Stimulated activated CD4-positive, alpha-beta T cell treated with anti-CD3 and anti-CD28 coated beads, Interleukin-1b, Interleukin-23, amount 100 ng/mL, for 48 hours (primary cell): ENCODE results near the gene RNF175.
A peak's percentile ranks its signal among the peaks of the same experiment; 100 is the strongest.

Source experiments
- DNase-seq: peaks from one replicate; pipeline ENCODE4 v3.0.0-alpha.2; 2020

RNF175 gene

DNA sequence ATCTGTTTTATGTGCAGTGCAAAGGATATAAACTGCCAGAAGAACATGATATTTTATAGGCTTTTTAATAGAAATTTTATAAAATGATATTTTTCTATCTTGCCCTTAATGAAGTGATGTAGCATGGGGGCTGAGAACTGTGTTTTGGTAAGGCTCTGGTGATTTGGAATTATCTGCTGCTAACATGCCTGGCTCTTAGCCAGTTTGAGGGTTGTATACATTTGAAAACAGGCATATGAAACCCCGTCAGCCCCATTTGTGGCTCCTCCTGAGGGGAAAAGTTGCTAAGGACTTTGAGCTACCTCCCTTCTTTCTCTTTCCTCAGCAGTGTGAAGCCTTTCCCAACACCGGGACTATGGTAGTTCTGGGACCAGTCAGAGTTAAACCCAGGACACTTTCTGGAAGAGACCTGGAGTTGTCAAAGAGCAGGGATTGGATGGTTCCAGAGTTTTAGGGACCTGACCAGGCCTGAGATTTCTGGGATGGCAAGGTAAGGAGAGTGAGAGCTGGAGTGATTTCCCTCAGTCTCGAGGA, 24.4 kb upstream of the RNF175 start:
- DNase-seq = no peak

- DNase-seq = no peak
These were observed 22.8 kb upstream of the RNF175 start for GRCh38 chr4:153782581-153782980.

DNA sequence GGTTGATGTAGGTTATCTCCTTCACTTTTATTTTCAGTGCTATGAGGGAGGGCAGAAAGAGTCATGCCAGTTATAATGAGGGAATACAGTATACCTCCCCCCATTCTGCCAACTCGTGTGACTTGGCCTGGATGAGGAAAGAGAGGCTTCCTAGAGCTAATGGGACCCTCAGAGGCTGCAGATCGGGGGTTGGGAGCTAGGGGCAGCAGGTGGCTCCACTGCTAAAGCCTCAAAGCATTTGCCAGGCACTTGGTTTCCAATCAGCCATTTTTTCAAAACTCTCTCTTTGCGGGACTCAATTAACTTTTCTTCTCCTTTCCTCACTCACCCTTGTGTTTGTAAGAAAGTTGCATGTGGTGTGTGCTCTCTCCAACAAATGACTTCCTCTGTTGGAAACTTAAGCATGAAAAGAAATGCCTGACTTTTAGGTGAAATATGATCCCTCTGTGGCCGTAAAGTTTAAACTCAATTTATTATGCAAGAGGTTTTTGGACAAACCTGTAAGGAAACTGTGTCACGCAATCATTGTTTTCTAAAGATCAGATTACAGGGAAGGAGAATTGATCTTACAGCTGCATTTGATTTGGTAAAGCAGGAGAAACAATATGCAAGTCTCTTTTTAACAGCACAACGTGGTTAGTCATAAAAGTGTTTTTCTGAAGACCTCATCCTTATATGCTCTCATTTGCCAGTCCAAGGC, 22.0 kb upstream of the RNF175 start:
- DNase-seq = no peak

GRCh38 chr4:153781280-153781679, 21.5 kb upstream of the RNF175 start:
- no peak for DNase-seq

DNA sequence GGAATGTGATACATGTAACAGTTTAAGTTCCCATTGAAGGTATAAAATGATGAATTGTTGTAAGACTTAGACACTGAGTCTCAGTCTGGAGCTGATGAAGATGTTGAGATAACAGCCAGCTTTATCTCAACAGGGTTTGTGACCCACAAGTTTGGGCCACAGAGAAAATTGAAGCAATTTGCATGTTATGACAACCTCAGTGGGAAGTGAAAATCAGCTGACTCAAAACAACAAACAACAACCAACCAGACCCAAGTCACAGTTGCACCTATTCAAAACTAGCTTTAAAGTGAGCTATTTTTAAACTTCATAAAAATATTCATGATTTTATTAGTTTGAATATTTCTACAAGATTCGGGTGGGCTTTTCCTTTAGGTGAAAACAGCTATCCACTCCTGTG, 21.1 kb upstream of the RNF175 start:
- no peak for DNase-seq

DNA sequence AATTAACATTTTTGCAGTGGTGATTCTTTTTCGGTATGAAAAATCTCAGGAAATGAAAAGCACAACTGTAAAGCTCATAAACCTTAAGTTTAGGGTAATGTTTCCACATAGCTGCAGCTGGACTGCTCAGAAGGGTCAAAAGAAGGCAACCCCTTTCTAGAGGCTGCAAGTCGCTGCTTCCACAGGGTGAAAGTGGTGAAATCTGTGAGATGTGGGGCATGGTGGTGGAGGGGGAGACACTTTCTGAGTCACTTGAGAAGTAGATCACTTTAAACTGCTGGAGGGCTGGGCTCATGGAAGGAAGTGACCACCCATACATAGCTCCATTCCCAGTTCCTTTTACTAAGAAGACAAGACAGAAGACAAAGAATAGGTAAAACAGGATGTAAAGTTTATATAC, 20.4 kb upstream of the RNF175 start:
- DNase-seq = no peak

GRCh38 chr4:153778383-153778782, 18.6 kb upstream of the RNF175 start:
- no peak for DNase-seq

- no peak for DNase-seq
These were observed 17.6 kb upstream of the RNF175 start for GRCh38 chr4:153777421-153777820.

- DNase-seq = no peak
These were observed 16.8 kb upstream of the RNF175 start for GRCh38 chr4:153776601-153777000.

DNA sequence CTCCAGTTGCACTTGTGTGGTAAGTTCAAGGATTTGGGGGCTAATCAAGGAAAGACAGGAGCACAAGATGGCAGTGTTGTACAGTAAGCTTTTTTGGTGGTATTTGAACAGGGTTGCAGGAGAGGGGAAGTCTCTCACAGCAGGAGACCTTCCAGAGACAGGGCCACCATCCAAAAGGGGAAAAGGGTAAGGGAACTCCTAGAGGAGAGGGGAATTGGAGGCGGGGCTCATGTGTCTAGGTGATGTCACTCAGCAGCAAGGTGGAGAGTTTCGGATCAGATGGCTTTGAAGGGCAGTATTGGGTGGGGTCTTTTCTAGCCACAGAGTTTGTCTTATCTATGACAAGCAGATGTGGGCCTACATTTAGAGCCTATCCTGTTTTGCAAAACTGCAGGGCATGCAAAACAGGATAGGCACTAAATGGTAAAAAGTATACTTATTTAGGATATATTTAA, 13.4 kb upstream of the RNF175 start:
- no peak for DNase-seq

DNA sequence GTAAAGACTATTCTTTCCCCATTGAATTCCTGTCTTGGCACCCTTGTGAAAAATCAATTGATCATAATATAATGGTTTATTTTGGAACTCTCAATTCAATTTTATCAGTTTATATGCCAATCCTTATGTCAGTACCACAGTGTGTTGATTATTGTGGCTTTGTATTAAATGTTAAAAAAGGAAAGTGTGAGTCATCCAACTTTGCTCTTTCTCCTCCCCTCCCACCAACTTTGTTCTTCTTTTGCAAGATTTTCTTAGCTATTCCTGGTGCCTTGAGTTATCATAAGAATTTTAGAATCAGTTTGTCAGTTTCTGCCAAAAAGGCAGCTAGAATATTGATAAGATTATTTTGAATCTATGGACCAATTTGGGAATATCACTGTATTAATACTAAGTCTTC, 11.2 kb upstream of the RNF175 start:
- no peak for DNase-seq

DNA sequence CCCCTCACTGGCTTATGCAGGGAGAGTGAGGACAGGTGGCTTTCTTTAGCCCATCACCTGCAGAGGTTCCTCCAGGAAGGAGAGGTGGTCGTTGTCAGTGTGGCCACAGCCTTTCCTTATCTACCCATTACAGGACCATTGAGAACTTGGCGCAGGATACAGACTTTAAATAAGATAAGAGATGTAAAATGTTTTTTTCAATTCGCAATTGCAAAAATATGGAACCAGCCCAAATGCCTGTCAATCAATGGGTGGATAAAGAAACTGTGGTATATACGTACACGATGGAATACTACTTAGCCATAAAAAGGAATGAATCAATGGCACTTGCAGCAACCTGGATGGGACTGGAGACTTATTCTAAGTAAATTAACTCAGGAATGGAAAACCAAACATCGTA, 6.9 kb upstream of the RNF175 start:
- DNase-seq = no peak

DNA sequence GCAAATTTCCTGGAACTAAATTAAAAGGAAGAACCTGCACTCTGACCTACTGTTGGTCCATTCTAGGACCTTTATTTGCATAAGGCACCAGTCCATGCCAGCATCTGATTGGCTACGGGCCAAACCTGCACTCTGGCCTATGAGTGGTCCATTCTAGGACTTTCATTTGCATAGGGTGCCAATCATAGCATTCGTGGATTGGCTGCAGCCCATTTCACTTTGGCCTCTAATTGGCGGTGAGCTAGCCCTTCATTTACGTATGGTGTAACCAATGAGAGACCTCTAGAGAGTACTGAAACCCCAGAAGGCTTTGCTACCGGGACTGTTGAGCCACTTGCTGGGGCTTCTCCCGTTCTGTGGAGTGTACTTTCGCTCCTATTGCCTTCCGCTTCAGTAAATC, 6.1 kb upstream of the RNF175 start:
- no peak for DNase-seq

GRCh38 chr4:153764601-153765368, 5.0 kb upstream of the RNF175 start:
- DNase-seq = no peak

DNA sequence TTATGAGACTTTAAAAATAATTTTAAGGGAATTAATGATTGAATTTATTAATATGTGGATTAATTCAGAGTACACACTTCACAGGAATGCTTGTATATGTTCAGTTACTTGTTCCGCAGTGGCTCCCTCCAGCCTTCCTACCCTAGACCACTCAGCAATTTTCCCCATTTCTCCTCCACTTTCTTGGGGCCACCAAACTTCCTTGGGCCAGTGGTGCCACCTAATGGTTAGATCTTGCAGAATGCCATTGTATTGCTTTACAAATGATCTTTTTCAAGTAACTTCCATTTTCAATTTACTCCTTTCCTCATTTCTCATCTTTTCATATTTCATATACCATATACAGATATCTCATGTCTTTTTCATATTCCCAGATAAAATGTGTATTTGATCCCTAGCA, 3.6 kb upstream of the RNF175 start:
- no peak for DNase-seq

- no peak for DNase-seq
These were observed 977 bp downstream of the RNF175 start for GRCh38 chr4:153758688-153759406.

DNA sequence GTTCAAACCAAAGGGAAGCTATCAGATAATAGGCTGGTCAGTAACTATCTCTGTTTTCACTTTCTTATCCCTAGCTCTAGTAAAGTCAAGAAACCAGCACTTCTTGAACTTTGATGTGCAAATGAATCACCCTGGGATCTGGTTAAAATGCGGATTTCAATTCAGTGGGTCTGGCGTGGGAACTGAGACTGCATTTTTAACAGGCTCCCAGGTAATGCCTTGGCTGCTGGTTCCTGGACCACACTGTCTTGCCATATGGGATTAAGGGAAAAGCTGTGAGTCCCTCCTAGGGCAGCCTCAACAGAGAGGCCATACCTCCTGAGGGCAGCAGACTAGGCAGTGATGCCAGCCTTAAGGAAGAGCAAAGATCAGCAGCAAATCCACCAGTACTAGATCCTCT, 1.7 kb downstream of the RNF175 start:
- DNase-seq = no peak

GRCh38 chr4:153757407-153757806, 2.4 kb downstream of the RNF175 start:
- DNase-seq = no peak

DNA sequence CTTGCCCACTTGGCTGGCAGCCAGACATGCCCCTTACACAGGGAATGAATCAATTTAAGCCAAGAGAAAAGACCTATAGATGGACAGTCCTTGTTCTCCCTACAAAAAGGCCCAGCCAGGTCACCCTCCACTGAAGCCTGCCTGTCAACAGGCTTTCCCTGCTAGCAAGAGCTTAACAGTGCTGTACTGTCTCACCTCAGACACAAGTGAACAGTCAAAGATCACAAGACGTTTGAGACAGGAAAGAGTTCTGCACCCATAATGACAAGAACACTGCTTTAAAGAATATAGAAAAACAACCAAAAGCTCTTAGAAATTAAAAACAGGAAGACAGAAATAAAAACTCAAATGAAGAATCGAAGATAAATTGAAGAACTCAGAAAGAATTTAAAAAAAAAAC, 4.6 kb downstream of the RNF175 start:
- no peak for DNase-seq

- peak; percentile 65 for DNase-seq
These were observed 9.5 kb downstream of the RNF175 start for GRCh38 chr4:153750197-153750817.

DNA sequence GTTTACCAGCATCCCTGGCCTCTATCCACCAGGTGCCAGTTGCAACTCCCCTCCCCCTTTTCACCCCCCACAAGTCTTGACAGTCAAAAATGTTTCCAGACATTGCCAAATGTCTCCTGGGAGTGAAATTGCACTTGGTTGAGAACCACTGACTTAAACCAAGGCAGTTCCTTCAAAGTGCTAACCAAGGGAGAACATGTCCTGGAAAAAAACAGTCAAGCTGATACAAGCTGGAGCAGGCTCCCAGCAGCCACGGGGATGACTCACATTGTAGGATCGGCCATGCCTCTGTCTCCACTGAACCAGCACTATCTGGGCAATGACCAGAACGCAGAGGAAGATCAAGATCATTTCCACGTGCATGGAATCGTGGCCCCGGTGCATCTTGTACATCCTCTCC, 11.4 kb downstream of the RNF175 start:
- DNase-seq = no peak

- no peak for DNase-seq
These were observed 12.3 kb downstream of the RNF175 start for GRCh38 chr4:153747406-153747955.

- no peak for DNase-seq
These were observed 14.2 kb downstream of the RNF175 start for GRCh38 chr4:153745651-153746050.
